ENCODE data around the gene UGT1A7.

- no peak for TF ChIP-seq CTCF (IDR thresholded peaks at IDR 0.05)
- no peak for TF ChIP-seq POLR2A (IDR thresholded peaks at IDR 0.05)
- no peak for TF ChIP-seq EP300 (IDR thresholded peaks at IDR 0.05; ENCODE audit: low read depth)
Measured at GRCh38 chr2:233747283-233747544, 65.5 kb downstream of the UGT1A7 start.
